Embryonic facial prominence (tissue), 1 donor: ENCODE measurements around the gene SSX2B.
"Not testable (repeated sequence)": the region's sequence is repeated elsewhere in the genome, so short reads cannot be mapped to it uniquely, and the experiment has no call there.

Experiments used
- DNase-seq: peaks from one replicate; pipeline ENCODE4 v3.0.0-alpha.2; 2016; ENCODE audit errors: extremely low spot score

SSX2B gene

GRCh38 chrX:52750952-52751351 lies at the start of gene SSX2B:
Gene SSX2B (plus strand): TSS chrX:52751252. CDS start chrX:52752681, 1,429 bp downstream.
- not testable (repeated sequence) for DNase-seq

GRCh38 chrX:52707078-52707477 lies 44.0 kb upstream of the SSX2B start, which contains the start of gene SSX2:
Gene SSX2 (minus strand): TSS chrX:52707178. CDS start chrX:52705749, 1,429 bp downstream.
- not testable (repeated sequence) for DNase-seq

GRCh38 chrX:52765983-52766382 lies 14.9 kb downstream of the SSX2B start:
- DNase-seq = not testable (repeated sequence)

- not testable (repeated sequence) for DNase-seq
Measured at GRCh38 chrX:52773504-52773903, 22.5 kb downstream of the SSX2B start.

GRCh38 chrX:52797327-52797726 lies 46.3 kb downstream of the SSX2B start, which contains the start of gene SPANXN5:
Gene SPANXN5 (minus strand): TSS chrX:52797427. CDS start chrX:52797348, 79 bp downstream.
- not testable (repeated sequence) for DNase-seq

GRCh38 chrX:52804876-52805275 lies 53.8 kb downstream of the SSX2B start:
- DNase-seq = not testable (repeated sequence)
